ENCODE measurements around the gene RIC3. TPM values are rescaled to one million over a fixed set of nuclear protein-coding genes. Genes with fewer than 3 reads are reported as not detected.

The RIC3 gene
- polyA plus RNA-seq, 4 donors = 0.45 to 3.7 (median 1.8) TPM

DNA sequence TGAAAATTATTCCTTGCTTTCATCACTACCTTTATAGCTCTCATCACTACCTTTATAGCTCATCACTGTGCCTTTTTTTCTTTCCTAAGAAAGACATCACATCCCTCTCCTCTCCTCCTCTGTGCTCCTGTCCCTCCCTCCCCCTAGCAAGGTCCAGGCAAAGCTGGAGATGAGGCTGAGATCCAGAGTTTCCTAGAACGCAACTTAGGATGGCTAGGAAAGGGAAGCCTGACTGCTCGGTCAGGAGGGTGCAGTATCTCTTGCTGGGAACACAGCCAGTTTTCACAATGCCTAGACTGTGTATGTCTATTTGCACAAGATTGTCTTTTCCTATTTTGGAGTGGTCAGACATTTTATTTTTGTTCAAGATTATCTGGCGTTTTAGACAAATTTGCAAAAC, 63.2 kb downstream of the RIC3 start:
- Histone ChIP-seq H3K27ac (ENCODE audit: low read depth in 1 of 3, low read length in 2 of 3) (no peak overlapping the region), H3K27me3 (ENCODE audit: control insufficient read depth in 3 of 3, insufficient read depth in 3 of 3, low read length in 3 of 3) (no peaks in the 10 kb centered on the region), H3K4me3 (ENCODE audit: low read depth in 1 of 3, low read length in 3 of 3) (no peak overlapping the region), H3K9me3 (ENCODE audit: control insufficient read depth in 2 of 2, insufficient read depth in 1 of 2, low read depth in 1 of 2, low read length in 1 of 2) (no peaks in the 10 kb centered on the region), H3K4me1 (ENCODE audit: control insufficient read depth in 3 of 3, insufficient read depth in 2 of 3, low read depth in 1 of 3, low read length in 2 of 3) (peaks cover 0 to 12% (median 4%) of the 10 kb centered on the region in 3 donors), H3K36me3 (ENCODE audit: control insufficient read depth in 3 of 3, insufficient read depth in 2 of 3, low read depth in 1 of 3, low read length in 3 of 3) (peaks cover 0 to 17% (median 2%) of the 10 kb centered on the region in 3 donors)
- FAIRE-seq (no peak), DNase-seq (no peak)
- WGBS, 3 donors = 73 to 83% (median 76%) methylated on average over 3 of the region's 3 CpGs

DNA sequence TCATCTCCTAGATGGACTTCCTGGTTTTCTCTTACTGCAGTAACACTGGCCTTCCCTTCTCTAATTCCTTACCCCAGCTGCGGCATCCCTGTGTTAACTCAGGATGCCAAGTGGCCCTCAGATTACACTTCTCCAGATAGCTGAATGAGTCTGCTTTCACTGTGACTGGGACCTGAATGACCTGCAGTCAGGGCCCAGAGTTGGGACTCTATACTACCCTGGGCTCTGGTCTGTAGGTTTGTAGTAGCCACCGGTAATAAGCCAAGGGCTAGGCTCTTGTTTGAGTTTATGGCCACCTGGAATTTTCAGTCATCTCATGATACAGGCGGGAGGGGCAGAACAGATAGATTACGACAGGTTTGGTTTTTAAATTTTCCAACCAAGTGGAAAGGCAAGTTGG, 63.7 kb downstream of the RIC3 start:
- H3K4me3 ChIP-seq (ENCODE audit: low read depth in 1 of 3, low read length in 3 of 3) = no peak overlapping the region
- 78 to 84% (median 83%) methylated on average over 4 of the region's 4 CpGs for WGBS, 3 donors
- H3K4me1 ChIP-seq (ENCODE audit: control insufficient read depth in 3 of 3, insufficient read depth in 2 of 3, low read depth in 1 of 3, low read length in 2 of 3) = peaks cover 0 to 7% (median 4%) of the 10 kb centered on the region in 3 donors
- no peak overlapping the region for H3K27ac ChIP-seq (ENCODE audit: low read depth in 1 of 3, low read length in 2 of 3)
- H3K27me3 ChIP-seq (ENCODE audit: control insufficient read depth in 3 of 3, insufficient read depth in 3 of 3, low read length in 3 of 3) = no peaks in the 10 kb centered on the region
- no peak for DNase-seq
- no peak for FAIRE-seq
- no peaks in the 10 kb centered on the region for H3K9me3 ChIP-seq (ENCODE audit: control insufficient read depth in 2 of 2, insufficient read depth in 1 of 2, low read depth in 1 of 2, low read length in 1 of 2)
- peaks cover 0 to 22% (median 2%) of the 10 kb centered on the region in 3 donors for H3K36me3 ChIP-seq (ENCODE audit: control insufficient read depth in 3 of 3, insufficient read depth in 2 of 3, low read depth in 1 of 3, low read length in 3 of 3)

DNA sequence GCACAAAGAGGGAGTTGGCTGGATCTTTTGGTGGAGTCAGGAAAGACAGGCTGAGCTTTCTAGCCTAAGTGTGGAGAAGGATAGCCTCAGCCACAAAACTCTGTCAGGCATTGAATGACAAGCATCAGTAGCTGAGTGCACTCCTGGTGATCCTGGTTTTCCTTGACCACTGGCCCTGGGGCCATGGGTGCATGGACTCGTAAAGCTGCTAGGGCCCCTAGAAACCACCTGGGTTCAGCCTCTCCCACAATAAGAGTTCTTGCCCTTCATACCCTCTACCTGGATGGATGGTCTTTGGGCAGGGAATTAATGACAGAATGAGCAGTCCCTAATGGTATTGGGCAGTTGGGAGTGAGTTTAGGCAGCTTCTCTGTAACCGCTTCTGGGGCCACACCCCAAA, 64.9 kb downstream of the RIC3 start:
- peaks cover 0 to 25% (median 2%) of the 10 kb centered on the region in 3 donors for H3K36me3 ChIP-seq (ENCODE audit: control insufficient read depth in 3 of 3, insufficient read depth in 2 of 3, low read depth in 1 of 3, low read length in 3 of 3)
- 78 to 91% (median 88%) methylated on average over 2 of the region's 2 CpGs for WGBS, 3 donors
- H3K4me1 ChIP-seq (ENCODE audit: control insufficient read depth in 3 of 3, insufficient read depth in 2 of 3, low read depth in 1 of 3, low read length in 2 of 3) = peaks cover 0 to 2% (median 0%) of the 10 kb centered on the region in 3 donors
- no peak overlapping the region for H3K4me3 ChIP-seq (ENCODE audit: low read depth in 1 of 3, low read length in 3 of 3)
- no peaks in the 10 kb centered on the region for H3K9me3 ChIP-seq (ENCODE audit: control insufficient read depth in 2 of 2, insufficient read depth in 1 of 2, low read depth in 1 of 2, low read length in 1 of 2)
- H3K27ac ChIP-seq (ENCODE audit: low read depth in 1 of 3, low read length in 2 of 3) = no peak overlapping the region
- no peak for FAIRE-seq
- DNase-seq = no peak
- H3K27me3 ChIP-seq (ENCODE audit: control insufficient read depth in 3 of 3, insufficient read depth in 3 of 3, low read length in 3 of 3) = no peaks in the 10 kb centered on the region

DNA sequence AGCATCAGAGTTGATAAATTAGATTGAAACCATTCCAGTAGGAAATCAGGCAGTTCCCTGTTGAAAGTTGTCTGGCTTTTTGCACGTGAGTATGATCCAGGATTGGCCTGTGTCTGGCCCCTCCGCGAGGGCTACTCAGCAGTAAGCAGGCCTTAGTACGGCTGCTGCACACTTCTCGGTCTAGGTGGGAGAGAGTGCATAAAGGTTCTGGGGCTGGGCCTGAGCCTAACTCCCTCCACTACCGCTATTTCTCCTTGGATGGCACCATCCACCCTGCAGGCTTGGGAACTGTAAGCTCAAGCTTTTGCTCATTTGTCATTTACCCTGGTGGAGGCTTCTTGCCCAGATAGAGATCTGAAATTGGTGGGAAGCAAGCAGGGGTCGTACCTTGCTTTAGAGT, 65.9 kb downstream of the RIC3 start:
- peaks cover 0 to 34% (median 2%) of the 10 kb centered on the region in 3 donors for H3K36me3 ChIP-seq (ENCODE audit: control insufficient read depth in 3 of 3, insufficient read depth in 2 of 3, low read depth in 1 of 3, low read length in 3 of 3)

DNA sequence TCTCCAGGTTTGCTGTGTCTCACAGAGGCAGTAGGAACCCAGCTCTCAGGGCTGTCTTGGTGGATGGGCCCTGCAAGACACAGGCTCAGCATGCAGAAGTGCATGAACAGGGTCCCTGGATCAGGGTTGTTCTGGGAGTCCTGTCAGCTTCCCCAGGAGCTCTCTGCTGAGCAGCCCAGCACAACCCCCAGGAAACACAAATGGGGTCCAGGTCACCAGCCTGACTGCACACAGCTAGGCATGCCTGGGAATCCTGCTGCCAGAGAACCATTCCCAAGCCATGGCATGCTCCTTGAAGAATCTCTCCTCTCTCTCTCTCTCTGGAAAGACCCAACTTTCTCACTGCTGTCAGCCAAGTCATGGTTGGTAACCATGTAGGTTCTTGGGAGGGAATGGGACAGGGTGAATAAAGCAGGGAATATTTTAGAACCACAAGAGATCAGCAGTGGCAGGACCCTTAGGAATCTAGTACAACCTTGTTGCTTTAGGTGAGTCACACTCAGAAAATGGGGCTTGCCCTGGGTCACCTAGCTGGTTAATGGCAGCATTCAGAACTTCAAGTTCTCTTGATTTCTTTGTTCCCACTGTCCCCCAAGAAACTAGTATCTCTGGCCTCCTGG, 66.4 kb downstream of the RIC3 start:
- peaks cover 0 to 38% (median 2%) of the 10 kb centered on the region in 3 donors for H3K36me3 ChIP-seq (ENCODE audit: control insufficient read depth in 3 of 3, insufficient read depth in 2 of 3, low read depth in 1 of 3, low read length in 3 of 3)
- FAIRE-seq = no peak
- no peaks in the 10 kb centered on the region for H3K9me3 ChIP-seq (ENCODE audit: control insufficient read depth in 2 of 2, insufficient read depth in 1 of 2, low read depth in 1 of 2, low read length in 1 of 2)
- H3K27me3 ChIP-seq (ENCODE audit: control insufficient read depth in 3 of 3, insufficient read depth in 3 of 3, low read length in 3 of 3) = no peaks in the 10 kb centered on the region
- no peak overlapping the region for H3K4me3 ChIP-seq (ENCODE audit: low read depth in 1 of 3, low read length in 3 of 3)
- H3K27ac ChIP-seq (ENCODE audit: low read depth in 1 of 3, low read length in 2 of 3) = no peak overlapping the region
- H3K4me1 ChIP-seq (ENCODE audit: control insufficient read depth in 3 of 3, insufficient read depth in 2 of 3, low read depth in 1 of 3, low read length in 2 of 3) = no peaks in the 10 kb centered on the region
- DNase-seq = no peak

More for the DNA sequence above, 65.9 kb downstream of the RIC3 start:
- Histone ChIP-seq H3K27ac (ENCODE audit: low read depth in 1 of 3, low read length in 2 of 3) (no peak overlapping the region), H3K4me3 (ENCODE audit: low read depth in 1 of 3, low read length in 3 of 3) (no peak overlapping the region), H3K4me1 (ENCODE audit: control insufficient read depth in 3 of 3, insufficient read depth in 2 of 3, low read depth in 1 of 3, low read length in 2 of 3) (no peaks in the 10 kb centered on the region), H3K27me3 (ENCODE audit: control insufficient read depth in 3 of 3, insufficient read depth in 3 of 3, low read length in 3 of 3) (no peaks in the 10 kb centered on the region), H3K9me3 (ENCODE audit: control insufficient read depth in 2 of 2, insufficient read depth in 1 of 2, low read depth in 1 of 2, low read length in 1 of 2) (no peaks in the 10 kb centered on the region)
- WGBS, 3 donors = 82 to 89% (median 88%) methylated on average over 7 of the region's 7 CpGs
- DNase-seq (no peak), FAIRE-seq (no peak)

DNA sequence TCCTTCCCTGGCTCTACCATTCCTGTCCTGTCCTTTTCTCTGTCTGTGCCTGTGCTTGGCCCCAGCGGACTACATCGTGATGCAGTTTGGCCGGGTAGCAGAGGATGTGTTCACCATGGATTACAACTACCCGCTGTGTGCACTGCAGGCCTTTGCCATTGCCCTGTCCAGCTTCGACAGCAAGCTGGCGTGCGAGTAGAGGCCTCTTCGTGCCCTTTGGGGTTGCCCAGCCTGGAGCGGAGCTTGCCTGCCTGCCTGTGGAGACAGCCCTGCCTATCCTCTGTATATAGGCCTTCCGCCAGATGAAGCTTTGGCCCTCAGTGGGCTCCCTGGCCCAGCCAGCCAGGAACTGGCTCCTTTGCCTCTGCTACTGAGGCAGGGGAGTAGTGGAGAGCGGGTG, 67.4 kb downstream of the RIC3 start:
- H3K36me3 ChIP-seq (ENCODE audit: control insufficient read depth in 3 of 3, insufficient read depth in 2 of 3, low read depth in 1 of 3, low read length in 3 of 3) = peaks cover 0 to 48% (median 2%) of the 10 kb centered on the region in 3 donors
- H3K27me3 ChIP-seq (ENCODE audit: control insufficient read depth in 3 of 3, insufficient read depth in 3 of 3, low read length in 3 of 3) = no peaks in the 10 kb centered on the region
- H3K27ac ChIP-seq (ENCODE audit: low read depth in 1 of 3, low read length in 2 of 3) = no peak overlapping the region
- DNase-seq = no peak
- H3K4me1 ChIP-seq (ENCODE audit: control insufficient read depth in 3 of 3, insufficient read depth in 2 of 3, low read depth in 1 of 3, low read length in 2 of 3) = no peaks in the 10 kb centered on the region
- WGBS, 3 donors = 93 to 96% (median 94%) methylated on average over 11 of the region's 11 CpGs
- H3K4me3 ChIP-seq (ENCODE audit: low read depth in 1 of 3, low read length in 3 of 3) = no peak overlapping the region
- FAIRE-seq = no peak
- H3K9me3 ChIP-seq (ENCODE audit: control insufficient read depth in 2 of 2, insufficient read depth in 1 of 2, low read depth in 1 of 2, low read length in 1 of 2) = no peaks in the 10 kb centered on the region

DNA sequence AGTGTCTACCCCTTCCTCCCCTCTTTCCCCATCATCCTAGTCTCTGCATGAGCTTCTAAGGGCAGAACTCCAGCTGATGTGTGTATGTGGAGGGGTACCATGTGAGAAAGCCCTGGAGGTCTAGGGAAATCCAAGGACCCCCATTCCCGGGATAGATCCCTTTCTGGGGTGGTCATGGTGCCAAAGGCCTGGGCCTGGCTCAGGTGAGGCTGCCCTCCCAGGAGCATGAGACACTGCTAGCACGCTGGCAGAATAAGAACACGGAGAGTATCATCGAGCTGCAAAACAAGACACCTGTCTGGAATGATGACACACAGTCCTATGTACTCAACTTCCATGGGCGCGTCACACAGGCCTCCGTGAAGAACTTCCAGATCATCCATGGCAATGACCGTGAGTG, 68.2 kb downstream of the RIC3 start:
- no peaks in the 10 kb centered on the region for H3K9me3 ChIP-seq (ENCODE audit: control insufficient read depth in 2 of 2, insufficient read depth in 1 of 2, low read depth in 1 of 2, low read length in 1 of 2)
- no peak for DNase-seq
- no peaks in the 10 kb centered on the region for H3K4me1 ChIP-seq (ENCODE audit: control insufficient read depth in 3 of 3, insufficient read depth in 2 of 3, low read depth in 1 of 3, low read length in 2 of 3)
- no peaks in the 10 kb centered on the region for H3K27me3 ChIP-seq (ENCODE audit: control insufficient read depth in 3 of 3, insufficient read depth in 3 of 3, low read length in 3 of 3)
- no peak overlapping the region for H3K4me3 ChIP-seq (ENCODE audit: low read depth in 1 of 3, low read length in 3 of 3)
- 91 to 94% (median 93%) methylated on average over 8 of the region's 8 CpGs for WGBS, 3 donors
- no peak overlapping the region for H3K27ac ChIP-seq (ENCODE audit: low read depth in 1 of 3, low read length in 2 of 3)
- no peak for FAIRE-seq
- peaks cover 0 to 51% (median 2%) of the 10 kb centered on the region in 3 donors for H3K36me3 ChIP-seq (ENCODE audit: control insufficient read depth in 3 of 3, insufficient read depth in 2 of 3, low read depth in 1 of 3, low read length in 3 of 3)

DNA sequence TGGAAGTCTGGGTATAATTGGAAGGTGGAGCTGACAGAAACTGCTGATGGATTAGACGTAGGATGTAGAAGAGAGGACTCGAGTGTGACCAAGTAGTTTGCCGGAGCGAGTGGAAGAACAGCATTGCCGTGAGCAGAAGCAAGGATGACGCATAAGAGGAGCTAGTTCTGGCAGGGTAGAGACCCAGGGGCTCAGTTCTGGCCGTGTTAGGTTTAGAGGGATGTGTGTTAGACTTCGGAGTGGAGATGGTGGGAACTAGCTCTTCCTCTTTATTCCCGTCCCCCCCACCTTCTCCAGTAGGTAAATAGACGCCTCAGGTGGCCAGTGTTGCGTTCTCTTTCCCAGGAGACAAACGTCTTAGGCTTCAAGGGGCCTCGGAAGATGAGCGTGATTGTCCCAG, 68.7 kb downstream of the RIC3 start:
- Histone ChIP-seq H3K27me3 (ENCODE audit: control insufficient read depth in 3 of 3, insufficient read depth in 3 of 3, low read length in 3 of 3) (no peaks in the 10 kb centered on the region), H3K27ac (ENCODE audit: low read depth in 1 of 3, low read length in 2 of 3) (no peak overlapping the region), H3K4me3 (ENCODE audit: low read depth in 1 of 3, low read length in 3 of 3) (no peak overlapping the region), H3K36me3 (ENCODE audit: control insufficient read depth in 3 of 3, insufficient read depth in 2 of 3, low read depth in 1 of 3, low read length in 3 of 3) (peaks cover 0 to 54% (median 2%) of the 10 kb centered on the region in 3 donors), H3K9me3 (ENCODE audit: control insufficient read depth in 2 of 2, insufficient read depth in 1 of 2, low read depth in 1 of 2, low read length in 1 of 2) (no peaks in the 10 kb centered on the region), H3K4me1 (ENCODE audit: control insufficient read depth in 3 of 3, insufficient read depth in 2 of 3, low read depth in 1 of 3, low read length in 2 of 3) (no peaks in the 10 kb centered on the region)
- DNase-seq (no peak), FAIRE-seq (no peak)
- WGBS, 3 donors = 88 to 90% (median 90%) methylated on average over 14 of the region's 14 CpGs
